OCI-LY3 (cell line): Measurements from ENCODE around the gene VEGFC.

ENCODE experiments used
- CTCF ChIP-seq: fragments of 200-600, 300-600 bp; sonication (generic); IDR thresholded peaks from 2 replicates; pipeline ENCODE4 v1.5.1; 2014; ENCODE audit warnings: antibody characterized with exemption, low read length, low read depth
- EZH2phosphoT487 ChIP-seq: fragments of 200-600 bp; shearing (Covaris generic); IDR thresholded peaks from 2 replicates; pipeline ENCODE4 v1.6.1; 2018; ENCODE audit warnings: antibody characterized with exemption, mixed run types, low read depth

DNA sequence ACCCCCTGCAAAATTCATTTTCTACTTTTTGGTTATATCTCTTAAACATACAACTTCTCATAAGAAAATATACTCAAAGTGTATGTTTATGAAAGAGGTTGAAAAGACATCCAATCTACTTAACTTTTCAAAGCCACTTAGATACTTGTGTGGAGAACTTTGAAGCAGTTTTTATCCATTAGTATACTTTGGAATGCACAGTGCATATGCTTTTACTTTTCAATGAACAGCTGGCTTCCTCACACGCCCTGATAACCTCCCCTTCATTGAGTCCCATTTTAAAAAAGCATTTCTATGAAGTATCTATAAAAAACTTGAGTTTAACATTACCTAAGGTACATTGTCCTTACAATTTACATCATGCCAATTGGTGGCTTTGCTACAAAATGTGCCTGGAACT, 73.8 kb downstream of the VEGFC start:
- TF ChIP-seq CTCF (no peak), EZH2phosphoT487 (no peak)
